ENCODE data around the gene ST3GAL2.
"Not testable (repeated sequence)": the region's sequence is repeated elsewhere in the genome, so short reads cannot be mapped to it uniquely, and the experiment has no call there.

ST3GAL2 gene

DNA sequence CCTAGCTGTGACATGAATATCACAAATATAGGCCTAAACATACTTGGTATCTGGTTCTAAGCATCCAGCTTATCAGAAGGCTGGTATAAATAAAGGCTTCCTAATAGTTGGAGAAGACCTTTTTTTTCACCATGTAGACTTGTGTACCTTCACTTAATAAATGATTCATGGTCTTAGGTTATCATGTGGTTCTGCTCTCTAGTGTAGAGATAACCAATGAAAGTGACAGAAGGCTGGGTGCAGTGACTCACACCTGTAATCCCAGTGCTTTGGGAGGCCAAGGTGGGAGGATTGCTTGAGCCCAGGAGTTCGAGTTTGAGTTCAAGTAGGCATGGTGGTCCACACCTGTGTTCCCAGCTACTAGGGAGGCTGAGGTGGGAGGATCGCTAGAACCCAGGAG is 89.1 kb downstream of the ST3GAL2 start:
- no peak for DNase-seq (ENCODE audit: extremely low spot score)
- ChIA-PET POLR2A (no interaction called here), CTCF (interaction anchor here (0.5 kb wide), 1 partner anchor 253 kb away, joined by 3 read pairs; no protein-coding TSS in a partner anchor)
- no peak for TF ChIP-seq TARDBP (IDR thresholded peaks at IDR 0.05)
- TF ChIP-seq SP1 (IDR thresholded peaks at IDR 0.05), result no peak
- no peak for TF ChIP-seq ZNF384 (IDR thresholded peaks at IDR 0.05)
- no peak for TF ChIP-seq HDGF (IDR thresholded peaks at IDR 0.05; ENCODE audit: borderline replicate concordance)
- TF ChIP-seq FOXA1 (IDR thresholded peaks at IDR 0.05), result no peak
- TF ChIP-seq L3MBTL2 (conservative IDR thresholded peaks at IDR 0.05), result no peak
- TF ChIP-seq LEF1 (IDR thresholded peaks at IDR 0.05; ENCODE audit: borderline replicate concordance), result no peak
- TF ChIP-seq FOXK2 (IDR thresholded peaks at IDR 0.05), result no peak
- no peak for TF ChIP-seq BHLHE40 (IDR thresholded peaks at IDR 0.05; ENCODE audit: borderline replicate concordance)
- no peak for TF ChIP-seq ELF4 (IDR thresholded peaks at IDR 0.05)
- no peak for TF ChIP-seq ARNT (IDR thresholded peaks at IDR 0.05)
- no peak for TF ChIP-seq FOXM1 (IDR thresholded peaks at IDR 0.05; ENCODE audit: borderline replicate concordance)

DNA sequence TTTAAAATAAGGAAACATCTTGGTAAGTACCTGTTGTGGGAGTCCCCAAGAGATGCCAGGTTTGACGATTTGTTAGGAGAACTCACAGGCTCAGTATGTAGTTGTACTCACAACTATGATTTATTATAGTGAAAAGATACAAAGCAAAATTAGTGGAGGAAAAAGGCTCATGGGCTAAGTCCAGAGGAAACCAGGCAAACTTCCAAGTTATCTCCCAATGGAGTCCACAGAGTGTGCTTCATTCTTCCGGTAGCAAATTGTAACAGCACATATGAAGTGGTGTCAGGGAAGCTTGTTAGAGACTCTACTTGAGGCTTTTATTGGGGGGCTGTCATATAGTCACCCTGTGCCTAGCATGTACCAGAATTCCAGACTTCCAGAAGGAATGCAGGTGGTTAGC is 89.9 kb downstream of the ST3GAL2 start:
- CTCF ChIA-PET, result interaction anchor here (0.5 kb wide), 1 partner anchor 254 kb away, joined by 3 read pairs; no protein-coding TSS in a partner anchor
- TF ChIP-seq BHLHE40 (IDR thresholded peaks at IDR 0.05; ENCODE audit: borderline replicate concordance) (no peak), HDGF (IDR thresholded peaks at IDR 0.05; ENCODE audit: borderline replicate concordance) (no peak), LEF1 (IDR thresholded peaks at IDR 0.05; ENCODE audit: borderline replicate concordance) (no peak), FOXA1 (IDR thresholded peaks at IDR 0.05) (no peak), ARNT (IDR thresholded peaks at IDR 0.05) (no peak), L3MBTL2 (conservative IDR thresholded peaks at IDR 0.05) (no peak), FOXM1 (IDR thresholded peaks at IDR 0.05; ENCODE audit: borderline replicate concordance) (no peak), FOXK2 (IDR thresholded peaks at IDR 0.05) (no peak)
- TF ChIP-seq, protein P1, sequence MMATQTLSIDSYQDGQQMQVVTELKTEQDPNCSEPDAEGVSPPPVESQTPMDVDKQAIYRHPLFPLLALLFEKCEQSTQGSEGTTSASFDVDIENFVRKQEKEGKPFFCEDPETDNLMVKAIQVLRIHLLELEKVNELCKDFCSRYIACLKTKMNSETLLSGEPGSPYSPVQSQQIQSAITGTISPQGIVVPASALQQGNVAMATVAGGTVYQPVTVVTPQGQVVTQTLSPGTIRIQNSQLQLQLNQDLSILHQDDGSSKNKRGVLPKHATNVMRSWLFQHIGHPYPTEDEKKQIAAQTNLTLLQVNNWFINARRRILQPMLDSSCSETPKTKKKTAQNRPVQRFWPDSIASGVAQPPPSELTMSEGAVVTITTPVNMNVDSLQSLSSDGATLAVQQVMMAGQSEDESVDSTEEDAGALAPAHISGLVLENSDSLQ (IDR thresholded peaks at IDR 0.05), result no peak

DNA sequence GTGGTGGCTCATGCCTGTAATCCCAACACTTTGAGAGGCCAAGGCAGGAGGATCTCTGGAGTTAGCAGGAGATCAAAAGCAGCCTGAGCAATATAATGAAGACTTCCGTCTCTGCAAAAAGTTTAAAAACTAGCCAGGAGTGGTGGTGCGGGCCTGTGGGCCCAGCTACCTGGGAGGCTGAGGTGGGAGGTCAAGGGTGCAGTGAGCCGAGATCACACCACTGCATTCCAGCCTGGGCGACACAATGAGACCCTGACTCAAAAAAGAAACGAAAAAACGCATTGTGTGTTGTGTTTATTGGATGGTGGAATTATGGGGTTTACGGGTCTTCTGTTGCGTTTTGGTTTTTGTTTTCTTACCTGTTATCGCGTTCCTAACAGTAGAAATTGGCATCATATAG is 93.1 kb downstream of the ST3GAL2 start:
- DNase-seq (ENCODE audit: extremely low spot score), result no peak
- CTCF ChIA-PET, result no interaction called here
- POLR2A ChIA-PET, result interaction anchor here (0.6 to 2.2 kb wide), 18 partner anchors 8 to 308 kb away, joined by 3 to 29 read pairs (median 4); partner anchors contain the start of genes AARS1 and DDX19B
- TF ChIP-seq BHLHE40 (IDR thresholded peaks at IDR 0.05; ENCODE audit: borderline replicate concordance) (no peak), SP1 (IDR thresholded peaks at IDR 0.05) (no peak), SUZ12 (IDR thresholded peaks at IDR 0.05) (no peak), L3MBTL2 (conservative IDR thresholded peaks at IDR 0.05) (no peak)

More for the DNA sequence above, 89.9 kb downstream of the ST3GAL2 start:
- DNase-seq (ENCODE audit: extremely low spot score), result no peak
- POLR2A ChIA-PET, result no interaction called here

DNA sequence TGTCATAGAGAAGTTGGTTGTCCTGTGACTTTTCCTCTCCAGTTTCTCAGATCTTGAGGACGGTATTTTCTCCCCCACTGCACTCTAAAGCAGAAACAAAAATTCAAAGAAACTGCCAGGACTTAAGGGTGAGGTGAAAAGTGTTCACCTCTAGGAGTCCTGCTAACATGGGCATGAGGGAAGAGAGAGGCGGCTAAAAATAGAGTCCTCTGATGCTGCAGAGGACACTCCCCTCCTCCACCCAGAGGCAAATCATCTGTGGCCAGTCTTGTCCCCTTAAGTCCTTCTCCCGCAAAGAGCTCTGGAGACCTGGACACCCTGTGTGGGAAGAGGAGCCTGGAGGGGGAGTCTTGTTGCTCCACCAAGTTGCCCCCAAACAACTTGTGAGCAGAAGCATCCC is 96.9 kb downstream of the ST3GAL2 start:
- CTCF ChIA-PET, result interaction anchor here (1.0 kb wide), 1 partner anchor 16 kb away, joined by 3 read pairs; no protein-coding TSS in a partner anchor
- POLR2A ChIA-PET, result no interaction called here
- DNase-seq (ENCODE audit: extremely low spot score), result no peak
- TF ChIP-seq BHLHE40 (IDR thresholded peaks at IDR 0.05; ENCODE audit: borderline replicate concordance), result no peak
- TF ChIP-seq L3MBTL2 (conservative IDR thresholded peaks at IDR 0.05), result no peak

DNA sequence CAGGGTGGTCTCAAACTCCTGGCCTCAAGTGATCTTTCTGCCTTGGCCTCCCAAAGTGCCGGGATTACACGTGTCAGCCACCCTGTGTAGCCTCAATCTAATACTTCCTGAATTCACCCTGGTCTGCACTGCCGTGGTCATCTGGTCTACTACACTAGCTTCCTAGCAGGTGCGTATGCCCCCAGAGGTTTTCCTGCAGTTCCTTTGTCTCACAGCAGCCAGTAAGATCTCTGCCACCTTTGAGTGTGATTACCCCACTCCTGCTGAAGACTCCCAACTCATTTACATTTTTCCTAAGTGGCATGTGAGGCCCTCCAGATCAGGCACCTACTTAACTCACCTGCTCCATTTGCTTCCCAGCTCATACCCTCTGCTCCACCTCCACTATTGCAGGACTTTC is 97.3 kb downstream of the ST3GAL2 start:
- no peak for TF ChIP-seq BHLHE40 (IDR thresholded peaks at IDR 0.05; ENCODE audit: borderline replicate concordance)
- no peak for TF ChIP-seq ARNT (IDR thresholded peaks at IDR 0.05)
- TF ChIP-seq L3MBTL2 (conservative IDR thresholded peaks at IDR 0.05), result no peak
- no peak for TF ChIP-seq FOXM1 (IDR thresholded peaks at IDR 0.05; ENCODE audit: borderline replicate concordance)
- TF ChIP-seq FOXA1 (IDR thresholded peaks at IDR 0.05), result no peak
- TF ChIP-seq ZNF384 (IDR thresholded peaks at IDR 0.05), result no peak
- TF ChIP-seq, protein P1 (IDR thresholded peaks at IDR 0.05), result no peak
- TF ChIP-seq FOXK2 (IDR thresholded peaks at IDR 0.05), result no peak
- TF ChIP-seq CTBP1 (IDR thresholded peaks at IDR 0.05; ENCODE audit: borderline replicate concordance), result no peak
- TF ChIP-seq ELF4 (IDR thresholded peaks at IDR 0.05), result no peak
- TF ChIP-seq LEF1 (IDR thresholded peaks at IDR 0.05; ENCODE audit: borderline replicate concordance), result no peak
- TF ChIP-seq SP1 (IDR thresholded peaks at IDR 0.05), result no peak
- no peak for TF ChIP-seq TARDBP (IDR thresholded peaks at IDR 0.05)
- TF ChIP-seq HDGF (IDR thresholded peaks at IDR 0.05; ENCODE audit: borderline replicate concordance), result no peak
- TF ChIP-seq SUZ12 (IDR thresholded peaks at IDR 0.05), result no peak
- TF ChIP-seq NFRKB (IDR thresholded peaks at IDR 0.05), result no peak
- POLR2A ChIA-PET, result no interaction called here
- no peak for DNase-seq (ENCODE audit: extremely low spot score)
- CTCF ChIA-PET, result interaction anchor here (0.5 kb wide), 1 partner anchor 17 kb away, joined by 4 read pairs; no protein-coding TSS in a partner anchor

DNA sequence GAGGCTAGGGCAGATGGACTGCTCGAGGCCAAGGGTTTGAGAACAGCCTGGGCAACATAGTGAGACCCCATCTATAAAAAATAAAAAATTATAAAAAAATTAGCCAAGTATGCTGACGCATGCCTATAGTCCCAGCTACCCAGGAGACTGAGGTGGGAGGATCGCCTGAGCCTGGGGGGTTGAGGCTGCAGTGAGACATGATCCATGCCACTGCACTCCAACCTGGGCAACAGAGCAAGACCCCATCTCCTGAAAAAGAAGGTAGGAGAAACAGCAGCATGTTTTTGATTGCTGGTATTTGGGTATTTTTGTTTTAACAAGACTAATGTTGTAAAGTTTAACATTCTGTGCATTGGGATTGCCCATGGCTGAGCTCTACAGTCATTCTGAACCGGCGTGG is 101.1 kb downstream of the ST3GAL2 start:
- TF ChIP-seq ELF4 (IDR thresholded peaks at IDR 0.05) (no peak), HDGF (IDR thresholded peaks at IDR 0.05; ENCODE audit: borderline replicate concordance) (no peak)
- no peak for DNase-seq (ENCODE audit: extremely low spot score)
- ChIA-PET POLR2A (interaction anchor here (1.2 kb wide), 1 partner anchor 9 kb away, joined by 4 read pairs; the partner anchor contains the start of gene DDX19A), CTCF (no interaction called here)

DNA sequence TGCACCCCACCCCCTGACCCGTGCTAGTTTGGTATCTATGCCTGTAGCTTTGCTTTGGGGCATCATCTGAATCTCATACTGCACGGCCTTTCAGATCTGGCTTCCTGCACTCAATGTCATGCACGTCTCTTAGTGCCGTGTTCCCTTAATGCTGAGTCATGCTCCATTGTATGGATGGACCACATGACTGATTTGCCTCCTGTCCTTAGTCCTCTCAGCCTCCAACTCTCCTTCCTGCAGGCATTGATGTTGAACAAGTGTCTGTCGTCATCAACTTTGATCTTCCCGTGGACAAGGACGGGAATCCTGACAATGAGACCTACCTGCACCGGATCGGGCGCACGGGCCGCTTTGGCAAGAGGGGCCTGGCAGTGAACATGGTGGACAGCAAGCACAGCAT is 106.2 kb downstream of the ST3GAL2 start:
- POLR2A ChIA-PET; DNase-seq (ENCODE audit: extremely low spot score): not testable (repeated sequence)
- CTCF ChIA-PET, result interaction anchor here (0.6 kb wide), 1 partner anchor 21 kb away, joined by 4 read pairs; no protein-coding TSS in a partner anchor
